Measurements from ENCODE around the gene SIPA1L3.

DNA sequence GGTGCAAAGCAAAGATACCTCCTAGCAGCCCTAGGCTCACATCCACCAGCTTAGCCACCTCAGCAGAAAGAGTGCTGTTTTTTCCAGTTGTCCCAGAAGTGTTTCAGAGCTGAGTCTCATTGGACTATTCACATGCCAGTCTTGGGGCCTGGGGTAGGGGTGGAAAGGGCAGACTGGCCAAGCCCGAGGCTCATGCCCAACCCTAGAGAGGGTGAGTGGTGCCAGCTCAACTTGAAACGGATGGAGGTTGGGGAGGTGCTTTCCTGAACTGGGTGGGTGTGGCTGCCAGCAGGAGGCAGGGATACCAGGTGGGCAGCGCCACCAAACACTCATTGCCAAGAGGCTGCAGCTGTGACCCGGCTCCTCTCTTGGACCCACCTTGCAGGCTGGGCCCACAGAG, 200.1 kb downstream of the SIPA1L3 start:
- TF ChIP-seq, protein P1, sequence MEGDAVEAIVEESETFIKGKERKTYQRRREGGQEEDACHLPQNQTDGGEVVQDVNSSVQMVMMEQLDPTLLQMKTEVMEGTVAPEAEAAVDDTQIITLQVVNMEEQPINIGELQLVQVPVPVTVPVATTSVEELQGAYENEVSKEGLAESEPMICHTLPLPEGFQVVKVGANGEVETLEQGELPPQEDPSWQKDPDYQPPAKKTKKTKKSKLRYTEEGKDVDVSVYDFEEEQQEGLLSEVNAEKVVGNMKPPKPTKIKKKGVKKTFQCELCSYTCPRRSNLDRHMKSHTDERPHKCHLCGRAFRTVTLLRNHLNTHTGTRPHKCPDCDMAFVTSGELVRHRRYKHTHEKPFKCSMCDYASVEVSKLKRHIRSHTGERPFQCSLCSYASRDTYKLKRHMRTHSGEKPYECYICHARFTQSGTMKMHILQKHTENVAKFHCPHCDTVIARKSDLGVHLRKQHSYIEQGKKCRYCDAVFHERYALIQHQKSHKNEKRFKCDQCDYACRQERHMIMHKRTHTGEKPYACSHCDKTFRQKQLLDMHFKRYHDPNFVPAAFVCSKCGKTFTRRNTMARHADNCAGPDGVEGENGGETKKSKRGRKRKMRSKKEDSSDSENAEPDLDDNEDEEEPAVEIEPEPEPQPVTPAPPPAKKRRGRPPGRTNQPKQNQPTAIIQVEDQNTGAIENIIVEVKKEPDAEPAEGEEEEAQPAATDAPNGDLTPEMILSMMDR (IDR thresholded peaks at IDR 0.05; ENCODE audit: low read depth, low read length): no peak
- TF ChIP-seq POLR2A (IDR thresholded peaks at IDR 0.05; ENCODE audit: extremely low read depth, insufficient read length) (no peak), MYC (IDR thresholded peaks at IDR 0.05; ENCODE audit: low read depth, low read length) (no peak)
- TF ChIP-seq, protein P2, sequence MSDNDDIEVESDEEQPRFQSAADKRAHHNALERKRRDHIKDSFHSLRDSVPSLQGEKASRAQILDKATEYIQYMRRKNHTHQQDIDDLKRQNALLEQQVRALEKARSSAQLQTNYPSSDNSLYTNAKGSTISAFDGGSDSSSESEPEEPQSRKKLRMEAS (IDR thresholded peaks at IDR 0.05; ENCODE audit: low read depth, low read length): no peak

Measured in NB4 (cell line).